ENCODE data around the gene PGS1.

GRCh38 chr17:78466786-78467715 is 88.6 kb downstream of the PGS1 start:
- TF ChIP-seq CTCF (conservative IDR thresholded peaks at IDR 0.05 in 1 of 2, IDR thresholded peaks at IDR 0.05 in 1 of 2; ENCODE audit: extremely low read depth in 1 of 2, insufficient read depth in 1 of 2, low read depth in 1 of 2, low read length in 2 of 2) (no peak), EZH2 (IDR thresholded peaks at IDR 0.05; ENCODE audit: borderline replicate concordance, low read length) (no peak)
